Measurements from ENCODE around the gene KCNQ5. TPM values are rescaled to one million over a fixed set of nuclear protein-coding genes. Genes with fewer than 3 reads are reported as not detected.

Gene KCNQ5
- total RNA-seq, 2 donors from 2014 or later = 0.22 to 0.56 TPM

GRCh38 chr6:73024598-73024997 is 402.7 kb downstream of the KCNQ5 start:
- TF ChIP-seq, protein P1, sequence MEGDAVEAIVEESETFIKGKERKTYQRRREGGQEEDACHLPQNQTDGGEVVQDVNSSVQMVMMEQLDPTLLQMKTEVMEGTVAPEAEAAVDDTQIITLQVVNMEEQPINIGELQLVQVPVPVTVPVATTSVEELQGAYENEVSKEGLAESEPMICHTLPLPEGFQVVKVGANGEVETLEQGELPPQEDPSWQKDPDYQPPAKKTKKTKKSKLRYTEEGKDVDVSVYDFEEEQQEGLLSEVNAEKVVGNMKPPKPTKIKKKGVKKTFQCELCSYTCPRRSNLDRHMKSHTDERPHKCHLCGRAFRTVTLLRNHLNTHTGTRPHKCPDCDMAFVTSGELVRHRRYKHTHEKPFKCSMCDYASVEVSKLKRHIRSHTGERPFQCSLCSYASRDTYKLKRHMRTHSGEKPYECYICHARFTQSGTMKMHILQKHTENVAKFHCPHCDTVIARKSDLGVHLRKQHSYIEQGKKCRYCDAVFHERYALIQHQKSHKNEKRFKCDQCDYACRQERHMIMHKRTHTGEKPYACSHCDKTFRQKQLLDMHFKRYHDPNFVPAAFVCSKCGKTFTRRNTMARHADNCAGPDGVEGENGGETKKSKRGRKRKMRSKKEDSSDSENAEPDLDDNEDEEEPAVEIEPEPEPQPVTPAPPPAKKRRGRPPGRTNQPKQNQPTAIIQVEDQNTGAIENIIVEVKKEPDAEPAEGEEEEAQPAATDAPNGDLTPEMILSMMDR (IDR thresholded peaks at IDR 0.05) = no peak
- Histone ChIP-seq H3K9ac (ENCODE audit: low read depth in 2 of 2, low read length in 2 of 2) (no peak overlapping the region), H3K27ac (no peak overlapping the region), H3K4me1 (no peaks in the 10 kb centered on the region), H3K36me3 (no peaks in the 10 kb centered on the region), H3K9me3 (no peaks in the 10 kb centered on the region), H3K4me3 (no peak overlapping the region), H3K27me3 (no peaks in the 10 kb centered on the region)
- intact Hi-C loops (cut with DNase I) = no loop called here
- DNase-seq = no peak

GRCh38 chr6:73027691-73028090 is 405.8 kb downstream of the KCNQ5 start:
- Histone ChIP-seq H3K4me1 (no peaks in the 10 kb centered on the region), H3K9me3 (no peaks in the 10 kb centered on the region), H3K4me3 (no peak overlapping the region), H3K27ac (no peak overlapping the region), H3K36me3 (no peaks in the 10 kb centered on the region), H3K27me3 (no peaks in the 10 kb centered on the region), H3K9ac (ENCODE audit: low read depth in 2 of 2, low read length in 2 of 2) (no peak overlapping the region)
- intact Hi-C loops (cut with DNase I) = no loop called here
- DNase-seq = no peak
- TF ChIP-seq, protein P1 (IDR thresholded peaks at IDR 0.05) = no peak

DNA sequence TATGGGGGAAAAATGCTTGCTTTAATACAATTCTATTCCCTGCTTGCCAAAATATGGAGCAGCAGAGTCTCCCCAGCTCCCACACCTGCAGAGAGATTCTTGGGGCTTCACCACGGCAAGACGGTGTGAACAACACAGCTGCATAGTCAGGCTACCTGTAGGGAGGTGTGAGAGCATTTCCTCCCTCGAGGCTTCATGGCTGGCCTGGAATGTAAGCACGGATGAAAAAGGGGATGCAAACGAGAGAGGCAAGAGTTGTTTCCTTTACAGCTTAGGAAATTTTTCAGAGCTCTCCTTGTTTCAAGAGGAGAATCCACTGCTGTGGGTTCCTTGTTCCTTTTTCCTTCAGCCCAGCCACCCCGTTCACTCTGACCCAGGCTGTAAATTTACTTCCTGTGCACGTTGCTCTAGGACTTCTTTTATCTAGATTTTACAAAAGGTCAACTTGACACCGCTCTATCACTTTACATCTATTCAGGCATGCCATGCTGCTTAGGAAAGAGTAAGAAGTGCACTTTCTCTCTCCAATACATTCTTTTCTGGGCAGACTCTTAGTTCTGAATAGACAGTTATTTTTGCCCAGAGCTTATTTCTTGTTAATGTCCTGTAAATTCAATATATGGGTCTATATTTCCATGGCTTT is 406.4 kb downstream of the KCNQ5 start:
- Histone ChIP-seq H3K4me1 (no peaks in the 10 kb centered on the region), H3K27me3 (no peaks in the 10 kb centered on the region), H3K9me3 (no peaks in the 10 kb centered on the region), H3K27ac (no peak overlapping the region), H3K36me3 (no peaks in the 10 kb centered on the region), H3K9ac (ENCODE audit: low read depth in 2 of 2, low read length in 2 of 2) (no peak overlapping the region), H3K4me3 (no peak overlapping the region)
- DNase-seq = no peak
- intact Hi-C loops (cut with DNase I) = no loop called here
- TF ChIP-seq, protein P1 (IDR thresholded peaks at IDR 0.05) = no peak

GRCh38 chr6:73028893-73029450 is 407.1 kb downstream of the KCNQ5 start:
- Histone ChIP-seq H3K4me1 (no peaks in the 10 kb centered on the region), H3K9ac (ENCODE audit: low read depth in 2 of 2, low read length in 2 of 2) (no peak overlapping the region), H3K9me3 (no peaks in the 10 kb centered on the region), H3K27me3 (no peaks in the 10 kb centered on the region), H3K36me3 (no peaks in the 10 kb centered on the region), H3K27ac (no peak overlapping the region), H3K4me3 (no peak overlapping the region)
- TF ChIP-seq, protein P1 (IDR thresholded peaks at IDR 0.05) = no peak
- no peak for DNase-seq
- intact Hi-C loops (cut with DNase I) = no loop called here

GRCh38 chr6:73030257-73030656 is 408.4 kb downstream of the KCNQ5 start:
- no peaks in the 10 kb centered on the region for H3K9me3 ChIP-seq
- H3K36me3 ChIP-seq = no peaks in the 10 kb centered on the region
- H3K4me1 ChIP-seq = no peaks in the 10 kb centered on the region
- TF ChIP-seq, protein P1 (IDR thresholded peaks at IDR 0.05) = no peak
- no peak for DNase-seq
- no peaks in the 10 kb centered on the region for H3K27me3 ChIP-seq
- intact Hi-C loops (cut with DNase I) = no loop called here
- H3K9ac ChIP-seq (ENCODE audit: low read depth in 2 of 2, low read length in 2 of 2) = no peak overlapping the region
- no peak overlapping the region for H3K27ac ChIP-seq
- H3K4me3 ChIP-seq = no peak overlapping the region
